ENCODE data around the gene MRPL39. TPM values are rescaled to one million over a fixed set of nuclear protein-coding genes. Genes with fewer than 3 reads are reported as not detected.
A peak's percentile ranks its signal among the peaks of the same experiment; 100 is the strongest.

The MRPL39 gene
- total and polyA plus RNA-seq, 9 of the 15 experiments (the other 6 are each of a cell fraction or from before 2014, with no cell fraction given) = 65.4 to 247 (median 105) TPM

DNA sequence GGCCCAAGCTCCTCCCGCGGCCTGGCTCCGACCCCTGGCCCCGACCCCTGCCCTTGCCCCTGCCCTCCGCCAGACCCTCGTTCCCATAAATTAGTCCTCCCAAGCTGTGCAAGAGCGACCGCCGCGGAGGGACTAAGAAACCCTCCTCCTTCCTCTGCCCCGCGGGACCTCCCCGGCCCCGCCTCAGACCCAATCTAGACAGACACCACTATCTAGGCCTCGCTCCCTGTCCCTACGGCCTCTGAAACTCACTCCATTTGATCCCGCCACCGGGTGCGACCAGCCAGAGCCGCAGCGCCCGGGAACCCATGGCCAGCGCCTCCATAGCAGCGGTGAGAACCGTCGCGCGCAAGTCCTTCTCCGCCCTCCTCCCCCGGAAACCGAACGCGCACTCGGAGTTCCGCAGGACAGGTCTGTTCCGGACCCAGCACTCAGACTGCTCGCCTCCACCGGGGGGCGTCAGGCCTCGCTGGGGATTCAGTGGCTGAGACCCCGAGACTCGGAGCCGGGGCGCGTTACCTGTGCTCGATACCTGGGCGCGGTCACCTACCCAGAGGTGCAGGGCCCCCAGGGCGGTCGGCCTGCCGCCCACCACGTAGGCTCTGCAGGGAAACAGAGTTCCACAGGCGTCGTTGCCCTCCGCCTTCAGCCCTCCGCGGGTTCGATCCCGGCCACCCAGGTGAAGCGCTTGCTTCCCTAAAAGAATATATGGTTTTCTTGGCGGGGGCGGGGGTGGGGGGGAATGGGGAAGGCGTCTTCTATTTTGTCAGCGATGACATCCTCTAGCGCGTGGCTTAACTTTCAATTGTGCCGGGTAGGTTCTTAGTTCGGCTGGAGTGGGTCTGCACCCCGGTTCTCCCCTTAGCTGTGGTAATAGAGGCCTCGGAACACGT lies at the start of gene MRPL39 (continued):
- peak; percentile 54 for TF ChIP-seq SMC3 (conservative IDR thresholded peaks at IDR 0.05; ENCODE audit: insufficient read depth, low read depth, low read length)
- TF ChIP-seq BMI1 (IDR thresholded peaks at IDR 0.05; ENCODE audit: low read length) = peak; percentile 59; the same call in 1 of the 2 replicates
- TF ChIP-seq ZBTB8A (IDR thresholded peaks at IDR 0.05; ENCODE audit: partially characterized antibody) = no peak
- no peak for TF ChIP-seq CEBPG (CRISPR knock-in tag; IDR thresholded peaks at IDR 0.05)
- TF ChIP-seq CEBPG (tag; conservative IDR thresholded peaks at IDR 0.05 in 1 of 2, IDR thresholded peaks at IDR 0.05 in 1 of 2) = no peak
- TF ChIP-seq, protein P1, sequence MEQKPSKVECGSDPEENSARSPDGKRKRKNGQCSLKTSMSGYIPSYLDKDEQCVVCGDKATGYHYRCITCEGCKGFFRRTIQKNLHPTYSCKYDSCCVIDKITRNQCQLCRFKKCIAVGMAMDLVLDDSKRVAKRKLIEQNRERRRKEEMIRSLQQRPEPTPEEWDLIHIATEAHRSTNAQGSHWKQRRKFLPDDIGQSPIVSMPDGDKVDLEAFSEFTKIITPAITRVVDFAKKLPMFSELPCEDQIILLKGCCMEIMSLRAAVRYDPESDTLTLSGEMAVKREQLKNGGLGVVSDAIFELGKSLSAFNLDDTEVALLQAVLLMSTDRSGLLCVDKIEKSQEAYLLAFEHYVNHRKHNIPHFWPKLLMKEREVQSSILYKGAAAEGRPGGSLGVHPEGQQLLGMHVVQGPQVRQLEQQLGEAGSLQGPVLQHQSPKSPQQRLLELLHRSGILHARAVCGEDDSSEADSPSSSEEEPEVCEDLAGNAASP (IDR thresholded peaks at IDR 0.05) = no peak
- peak; percentile 67; the same call in 1 of the 2 replicates for TF ChIP-seq ZNF740 (CRISPR knock-in tag; IDR thresholded peaks at IDR 0.05)
- no peak for TF ChIP-seq ZNF740 (tag; IDR thresholded peaks at IDR 0.05)
- TF ChIP-seq ZNF263 (CRISPR knock-in tag; IDR thresholded peaks at IDR 0.05; ENCODE audit: borderline replicate concordance) = peak; percentile 86
- TF ChIP-seq ZNF277 (CRISPR knock-in tag; IDR thresholded peaks at IDR 0.05; ENCODE audit: borderline replicate concordance) = no peak
- no peak for TF ChIP-seq HDAC8 (tag; IDR thresholded peaks at IDR 0.05)
- TF ChIP-seq PATZ1 (CRISPR knock-in tag; IDR thresholded peaks at IDR 0.05; ENCODE audit: borderline replicate concordance) = no peak
- peak; percentile 38; the same call in 1 of the 2 replicates for TF ChIP-seq ELF2 (CRISPR knock-in tag; IDR thresholded peaks at IDR 0.05)
- no peak for TF ChIP-seq NR0B1 (IDR thresholded peaks at IDR 0.05; ENCODE audit: partially characterized antibody)
- TF ChIP-seq, protein P2, sequence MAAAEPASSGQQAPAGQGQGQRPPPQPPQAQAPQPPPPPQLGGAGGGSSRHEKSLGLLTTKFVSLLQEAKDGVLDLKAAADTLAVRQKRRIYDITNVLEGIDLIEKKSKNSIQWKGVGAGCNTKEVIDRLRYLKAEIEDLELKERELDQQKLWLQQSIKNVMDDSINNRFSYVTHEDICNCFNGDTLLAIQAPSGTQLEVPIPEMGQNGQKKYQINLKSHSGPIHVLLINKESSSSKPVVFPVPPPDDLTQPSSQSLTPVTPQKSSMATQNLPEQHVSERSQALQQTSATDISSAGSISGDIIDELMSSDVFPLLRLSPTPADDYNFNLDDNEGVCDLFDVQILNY (CRISPR knock-in tag; IDR thresholded peaks at IDR 0.05) = no peak
- TF ChIP-seq STAT5B (CRISPR knock-in tag; IDR thresholded peaks at IDR 0.05) = no peak
- TF ChIP-seq RNF2 (IDR thresholded peaks at IDR 0.05) = peak; percentile 94
- TF ChIP-seq PCBP2 (IDR thresholded peaks at IDR 0.05; ENCODE audit: low read depth, low read length, poor library complexity, severe bottlenecking) = no peak
- no peak for TF ChIP-seq SMAD2 (IDR thresholded peaks at IDR 0.05; ENCODE audit: low read depth, low read length)
